ENCODE data around the gene TAMALIN. TPM values are rescaled to one million over a fixed set of nuclear protein-coding genes. Genes with fewer than 3 reads are reported as not detected.

TAMALIN gene
- total and polyA plus RNA-seq, 3 experiments from 2014 or later: 1.4 to 8.4 (median 7.3) TPM

GRCh38 chr12:52009081-52009751 is 2.5 kb downstream of the TAMALIN start:
- ChIA-PET CTCF (interaction anchor here (1.3 to 21.9 kb wide), 6 partner anchors 11 to 20 kb away, joined by 4 to 488 read pairs (median 8); no protein-coding TSS in a partner anchor), POLR2A (interaction anchor here (1.1 to 2.5 kb wide), 2 partner anchors 14 to 42 kb away, joined by 3 to 10 read pairs; partner anchors contain the start of gene NR4A1)
- Mint-ChIP-seq H3K36me3 (peaks cover 0 to 34% (median 0%) of the 10 kb centered on the region in 3 donors), H3K9me3 (no peaks in the 10 kb centered on the region), H3K27ac (peak overlapping the region in 5 of 8 donors; percentile 68 to 93 (median 92)), H3K27me3 (peaks cover 5 to 11% of the 10 kb centered on the region in 2 donors), H3K4me3 (peak overlapping the region in 2 of 7 donors; percentile 91 to 92), H3K4me1 (peaks cover 13 to 24% (median 15%) of the 10 kb centered on the region in 3 donors)
- Histone ChIP-seq H3K27me3 (ENCODE audit: insufficient read depth, low read length, poor library complexity, severe bottlenecking) (no peaks in the 10 kb centered on the region), H3K4me3 (ENCODE audit: low read length) (no peak overlapping the region), H3K4me1 (ENCODE audit: insufficient read depth, low read length) (peaks cover 19% of the 10 kb centered on the region), H3K9me3 (ENCODE audit: low read length) (no peaks in the 10 kb centered on the region), H3K27ac (ENCODE audit: low read depth, low read length) (peak overlapping the region; percentile 24), H3K36me3 (ENCODE audit: insufficient read depth, low read length) (peaks cover 6% of the 10 kb centered on the region)
- no peak for DNase-seq

GRCh38 chr12:52010152-52010622 is 3.4 kb downstream of the TAMALIN start:
- H3K27me3 Mint-ChIP-seq: peaks cover 5 to 11% of the 10 kb centered on the region in 2 donors
- ChIA-PET POLR2A (interaction anchor here (0.5 kb wide), 1 partner anchor 12 kb away, joined by 3 read pairs; no protein-coding TSS in a partner anchor), CTCF (interaction anchor here (0.9 to 5.5 kb wide), 5 partner anchors 10 to 74 kb away, joined by 3 to 65 read pairs (median 5); no protein-coding TSS in a partner anchor)
- DNase-seq: no peak
- no peak overlapping the region for H3K4me3 Mint-ChIP-seq
- Histone ChIP-seq H3K27me3 (ENCODE audit: insufficient read depth, low read length, poor library complexity, severe bottlenecking) (no peaks in the 10 kb centered on the region), H3K4me1 (ENCODE audit: insufficient read depth, low read length) (peaks cover 19% of the 10 kb centered on the region), H3K36me3 (ENCODE audit: insufficient read depth, low read length) (peaks cover 6% of the 10 kb centered on the region), H3K9me3 (ENCODE audit: low read length) (no peaks in the 10 kb centered on the region), H3K4me3 (ENCODE audit: low read length) (no peak overlapping the region), H3K27ac (ENCODE audit: low read depth, low read length) (peak overlapping the region; percentile 47)
- peaks cover 13 to 24% (median 15%) of the 10 kb centered on the region in 3 donors for H3K4me1 Mint-ChIP-seq
- H3K36me3 Mint-ChIP-seq: peaks cover 0 to 36% (median 0%) of the 10 kb centered on the region in 3 donors
- H3K9me3 Mint-ChIP-seq: no peaks in the 10 kb centered on the region
- H3K27ac Mint-ChIP-seq: peak overlapping the region in 2 of 8 donors; percentile 47 to 91

- POLR2A ChIA-PET: interaction anchor here (0.5 kb wide), 1 partner anchor 11 kb away, joined by 3 read pairs; no protein-coding TSS in a partner anchor
- Histone ChIP-seq H3K4me3 (ENCODE audit: low read length) (no peak overlapping the region), H3K4me1 (ENCODE audit: insufficient read depth, low read length) (peaks cover 19% of the 10 kb centered on the region), H3K27me3 (ENCODE audit: insufficient read depth, low read length, poor library complexity, severe bottlenecking) (no peaks in the 10 kb centered on the region), H3K27ac (ENCODE audit: low read depth, low read length) (peak overlapping the region; percentile 47), H3K9me3 (ENCODE audit: low read length) (no peaks in the 10 kb centered on the region), H3K36me3 (ENCODE audit: insufficient read depth, low read length) (peaks cover 6% of the 10 kb centered on the region)
- H3K27ac Mint-ChIP-seq: peak overlapping the region in 5 of 8 donors; percentile 47 to 91 (median 64)
- H3K4me3 Mint-ChIP-seq: peak overlapping the region in 1 of 7 donors; percentile 30
- DNase-seq: no peak
- H3K27me3 Mint-ChIP-seq: peaks cover 3 to 5% of the 10 kb centered on the region in 2 donors
- CTCF ChIA-PET: interaction anchor here (1.7 to 5.5 kb wide), 3 partner anchors 9 to 22 kb away, joined by 5 to 65 read pairs (median 10); no protein-coding TSS in a partner anchor
- peaks cover 0 to 37% (median 0%) of the 10 kb centered on the region in 3 donors for H3K36me3 Mint-ChIP-seq
- no peaks in the 10 kb centered on the region for H3K9me3 Mint-ChIP-seq
- H3K4me1 Mint-ChIP-seq: peaks cover 12 to 21% (median 13%) of the 10 kb centered on the region in 3 donors
These were observed 4.2 kb downstream of the TAMALIN start for GRCh38 chr12:52010692-52011601.

GRCh38 chr12:52011602-52012214 is 5.0 kb downstream of the TAMALIN start:
- Mint-ChIP-seq H3K9me3 (no peaks in the 10 kb centered on the region), H3K27ac (peak overlapping the region in 1 of 8 donors; percentile 91), H3K36me3 (peaks cover 0 to 38% (median 0%) of the 10 kb centered on the region in 3 donors), H3K4me1 (peaks cover 8 to 15% (median 9%) of the 10 kb centered on the region in 3 donors), H3K27me3 (peaks cover 0 to 3% of the 10 kb centered on the region in 2 donors), H3K4me3 (peak overlapping the region in 2 of 7 donors; percentile 9 to 43)
- Histone ChIP-seq H3K4me3 (ENCODE audit: low read length) (no peak overlapping the region), H3K36me3 (ENCODE audit: insufficient read depth, low read length) (peaks cover 6% of the 10 kb centered on the region), H3K4me1 (ENCODE audit: insufficient read depth, low read length) (peaks cover 14% of the 10 kb centered on the region), H3K27me3 (ENCODE audit: insufficient read depth, low read length, poor library complexity, severe bottlenecking) (no peaks in the 10 kb centered on the region), H3K27ac (ENCODE audit: low read depth, low read length) (no peak overlapping the region), H3K9me3 (ENCODE audit: low read length) (no peaks in the 10 kb centered on the region)
- ChIA-PET CTCF (interaction anchor here (0.9 to 5.5 kb wide), 5 partner anchors 8 to 19 kb away, joined by 3 to 65 read pairs (median 4); no protein-coding TSS in a partner anchor), POLR2A (no interaction called here)
- DNase-seq: no peak

- Histone ChIP-seq H3K27me3 (ENCODE audit: insufficient read depth, low read length, poor library complexity, severe bottlenecking) (no peaks in the 10 kb centered on the region), H3K36me3 (ENCODE audit: insufficient read depth, low read length) (peaks cover 6% of the 10 kb centered on the region), H3K4me1 (ENCODE audit: insufficient read depth, low read length) (peaks cover 2% of the 10 kb centered on the region), H3K27ac (ENCODE audit: low read depth, low read length) (no peak overlapping the region), H3K4me3 (ENCODE audit: low read length) (no peak overlapping the region), H3K9me3 (ENCODE audit: low read length) (no peaks in the 10 kb centered on the region)
- peak overlapping the region in 1 of 7 donors; percentile 39 for H3K4me3 Mint-ChIP-seq
- CTCF ChIA-PET: interaction anchor here (1.6 to 5.5 kb wide), 2 partner anchors 11 to 20 kb away, joined by 3 to 65 read pairs; no protein-coding TSS in a partner anchor
- H3K27me3 Mint-ChIP-seq: peaks cover 0 to 1% of the 10 kb centered on the region in 2 donors
- peaks cover 0 to 1% (median 0%) of the 10 kb centered on the region in 3 donors for H3K4me1 Mint-ChIP-seq
- H3K9me3 Mint-ChIP-seq: no peaks in the 10 kb centered on the region
- POLR2A ChIA-PET: no interaction called here
- H3K27ac Mint-ChIP-seq: peak overlapping the region in 3 of 8 donors; percentile 40 to 76 (median 47)
- H3K36me3 Mint-ChIP-seq: peaks cover 0 to 33% (median 0%) of the 10 kb centered on the region in 3 donors
- DNase-seq: no peak
These were observed 7.0 kb downstream of the TAMALIN start for GRCh38 chr12:52013626-52014310.

GRCh38 chr12:52014567-52015530 is 8.1 kb downstream of the TAMALIN start:
- ChIA-PET POLR2A (no interaction called here), CTCF (interaction anchor here (1.0 to 12.9 kb wide), 4 partner anchors 8 to 22 kb away, joined by 3 to 488 read pairs (median 34); partner anchors contain the start of gene TAMALIN)
- Mint-ChIP-seq H3K27ac (peak overlapping the region in 1 of 8 donors; percentile 76), H3K9me3 (no peaks in the 10 kb centered on the region), H3K4me3 (peak overlapping the region in 1 of 7 donors; percentile 39), H3K4me1 (no peaks in the 10 kb centered on the region), H3K36me3 (peaks cover 0 to 33% (median 0%) of the 10 kb centered on the region in 3 donors), H3K27me3 (no peaks in the 10 kb centered on the region)
- H3K4me1 ChIP-seq (ENCODE audit: insufficient read depth, low read length): no peaks in the 10 kb centered on the region
- H3K27ac ChIP-seq (ENCODE audit: low read depth, low read length): no peak overlapping the region
- H3K9me3 ChIP-seq (ENCODE audit: low read length): no peaks in the 10 kb centered on the region
- H3K27me3 ChIP-seq (ENCODE audit: insufficient read depth, low read length, poor library complexity, severe bottlenecking): no peaks in the 10 kb centered on the region
- DNase-seq: no peak
- H3K36me3 ChIP-seq (ENCODE audit: insufficient read depth, low read length): peaks cover 6% of the 10 kb centered on the region
- no peak overlapping the region for H3K4me3 ChIP-seq (ENCODE audit: low read length)

Data from CD8-positive, alpha-beta memory T cell (primary cell).